Caco-2 (cell line): ENCODE data around the gene RTL10. TPM values are rescaled to one million over a fixed set of nuclear protein-coding genes. Genes with fewer than 3 reads are reported as not detected.

Experiments used
- BruUV-seq: library from RNA; stranded (reverse); fragments of 400-500 nt; replicated peaks from 2 replicates; lab custom pipeline; 2021; lab: Mats Ljungman, UMichigan
- CTCF ChIA-PET: fragments of 300-600 bp; sonication (Branson Sonifier 250); formaldehyde crosslinking; loops from one replicate; lab custom pipeline; 2022; ENCODE audit warnings: antibody characterized with exemption; lab: Charles Lee
- POLR2A ChIA-PET: fragments of 300-600 bp; sonication (Branson Sonifier 250); formaldehyde crosslinking; loops from one replicate; lab custom pipeline; 2022; ENCODE audit warnings: antibody characterized with exemption; lab: Charles Lee
- DNase-seq, 2 experiments: peaks; one replicate each; pipeline versions ENCODE4 v3.0.0 to v3.0.0-alpha.2; 2020 to 2022
- H3K27me3 ChIP-seq: replicated peaks from 2 replicates; pipeline ENCODE4 v1.6.0; 2011; ENCODE audit warnings: low read length; ENCODE audit not compliant: control insufficient read depth, insufficient read depth
- H3K36me3 ChIP-seq: 2 replicates; pipeline ENCODE4 v1.5.1; 2011; ENCODE audit warnings: low read length; ENCODE audit not compliant: control insufficient read depth, insufficient read depth
- H3K4me1 ChIP-seq: fragments of 250-450 bp; sonication (Bioruptor Pico); 2 replicates; pipeline ENCODE4 v1.5.1; 2020; ENCODE audit warnings: mild to moderate bottlenecking
- H3K4me3 ChIP-seq: 2 replicates; pipeline ENCODE4 v1.5.1; 2011; ENCODE audit warnings: low read depth, mild to moderate bottlenecking, control low read depth, low read length
- H3K9me3 ChIP-seq: fragments of 250-450 bp; sonication (Bioruptor Pico); 2 replicates; pipeline ENCODE4 v1.5.1; 2020; ENCODE audit warnings: mild to moderate bottlenecking, moderate library complexity
- H3K27ac Mint-ChIP-seq: one replicate; pipeline ENCODE4 v1.8.0; 2022; ENCODE audit warnings: mixed read lengths; ENCODE audit not compliant: unreplicated experiment
- H3K27me3 Mint-ChIP-seq: one replicate; pipeline ENCODE4 v1.8.0; 2022; ENCODE audit warnings: mixed read lengths; ENCODE audit not compliant: insufficient read depth, unreplicated experiment
- H3K36me3 Mint-ChIP-seq: one replicate; pipeline ENCODE4 v1.8.0; 2022; ENCODE audit warnings: mild to moderate bottlenecking, mixed read lengths; ENCODE audit not compliant: insufficient read depth, unreplicated experiment
- H3K4me1 Mint-ChIP-seq: one replicate; pipeline ENCODE4 v1.8.0; 2022; ENCODE audit warnings: low read depth, mixed read lengths; ENCODE audit not compliant: unreplicated experiment
- H3K4me3 Mint-ChIP-seq: one replicate; pipeline ENCODE4 v1.8.0; 2022; ENCODE audit warnings: mild to moderate bottlenecking, moderate library complexity, mixed read lengths; ENCODE audit not compliant: unreplicated experiment
- H3K9me3 Mint-ChIP-seq: one replicate; pipeline ENCODE4 v1.8.0; 2022; ENCODE audit warnings: mixed read lengths; ENCODE audit not compliant: unreplicated experiment
- CTCF ChIP-seq, 2 experiments: fragments of 200-600 bp in 1 of 2; IDR thresholded peaks; 1 replicate in 1 of 2; 2 replicates in 1 of 2; pipeline versions ENCODE4 v1.5.1 to v1.8.0; 2011 to 2022; ENCODE audit warnings: antibody characterized with exemption in 1 of 2, control low read depth in 1 of 2, inconsistent platforms in 1 of 2, low read depth in 1 of 2, low read length in 1 of 2, mild to moderate bottlenecking in 1 of 2, moderate library complexity in 1 of 2; ENCODE audit not compliant: insufficient read depth in 1 of 2, severe bottlenecking in 1 of 2, unreplicated experiment in 1 of 2
- intact Hi-C: fragments of 100-400 bp; cut with micrococcal nuclease; formaldehyde crosslinking; loops from one replicate; pipeline ENCODE4 v1.10.0; 2022; ENCODE audit not compliant: unreplicated experiment
- total RNA-seq: library from RNA; stranded (reverse); gene quantifications from 2 replicates; pipeline ENCODE4 v1.2.3, GENCODE V29; 2022

Gene RTL10
- total RNA-seq, 1 experiment from 2014 or later, result 27.5 TPM

DNA sequence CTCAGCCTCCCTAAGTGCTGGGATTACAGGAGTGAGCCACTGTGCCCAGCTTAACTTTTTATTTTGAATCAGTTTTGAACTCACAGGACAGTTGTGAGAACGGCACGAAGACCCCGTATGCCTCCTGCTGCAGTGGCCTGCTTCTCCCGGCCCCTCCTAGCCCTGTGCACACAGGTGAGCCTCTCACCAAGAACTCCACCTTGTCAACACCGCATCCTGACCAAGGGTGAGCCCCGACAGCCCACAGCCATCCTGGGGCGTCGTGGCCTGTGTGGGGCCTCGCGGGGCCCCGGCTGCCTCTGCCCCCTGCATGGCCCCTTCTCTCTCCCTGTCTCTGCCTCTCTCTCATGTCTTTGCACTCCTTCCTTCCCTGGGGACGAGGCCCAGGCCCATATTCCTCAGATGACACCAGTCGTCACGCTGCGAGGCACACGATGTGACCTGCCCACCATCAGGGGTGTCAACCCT lies 38.8 kb downstream of the RTL10 start:
- no peaks in the 10 kb centered on the region for H3K4me1 Mint-ChIP-seq
- Histone ChIP-seq H3K9me3 (no peaks in the 10 kb centered on the region), H3K36me3 (no peaks in the 10 kb centered on the region), H3K27me3 (no peaks in the 10 kb centered on the region), H3K4me1 (no peaks in the 10 kb centered on the region), H3K4me3 (no peak overlapping the region)
- ChIA-PET CTCF (no interaction called here), POLR2A (no interaction called here)
- intact Hi-C loops, result no loop called here
- peaks cover 5% of the 10 kb centered on the region for H3K36me3 Mint-ChIP-seq
- DNase-seq, result no peak
- no peak overlapping the region for H3K27ac Mint-ChIP-seq
- no TSS peak for BruUV-seq
- H3K9me3 Mint-ChIP-seq, result no peaks in the 10 kb centered on the region
- no peak for TF ChIP-seq CTCF (IDR thresholded peaks at IDR 0.05; ENCODE audit: insufficient read depth in 1 of 2, low read depth in 1 of 2, low read length in 1 of 2, severe bottlenecking in 1 of 2, unreplicated experiment in 1 of 2)
- H3K27me3 Mint-ChIP-seq, result no peaks in the 10 kb centered on the region
- no peak overlapping the region for H3K4me3 Mint-ChIP-seq

- Mint-ChIP-seq H3K27ac (no peak overlapping the region), H3K4me3 (no peak overlapping the region), H3K36me3 (peaks cover 5% of the 10 kb centered on the region), H3K27me3 (no peaks in the 10 kb centered on the region), H3K4me1 (no peaks in the 10 kb centered on the region), H3K9me3 (no peaks in the 10 kb centered on the region)
- H3K9me3 ChIP-seq, result no peaks in the 10 kb centered on the region
- BruUV-seq, result no TSS peak
- no peaks in the 10 kb centered on the region for H3K27me3 ChIP-seq
- CTCF ChIA-PET, result no interaction called here
- intact Hi-C loops, result no loop called here
- POLR2A ChIA-PET, result no interaction called here
- no peak overlapping the region for H3K4me3 ChIP-seq
- H3K4me1 ChIP-seq, result no peaks in the 10 kb centered on the region
- DNase-seq, result no peak
- H3K36me3 ChIP-seq, result no peaks in the 10 kb centered on the region
- no peak for TF ChIP-seq CTCF (IDR thresholded peaks at IDR 0.05; ENCODE audit: insufficient read depth in 1 of 2, low read depth in 1 of 2, low read length in 1 of 2, severe bottlenecking in 1 of 2, unreplicated experiment in 1 of 2)
Measured at GRCh38 chr22:19815093-19815822, 39.4 kb downstream of the RTL10 start.

GRCh38 chr22:19814428-19814827 lies 40.2 kb downstream of the RTL10 start:
- peaks cover 5% of the 10 kb centered on the region for H3K36me3 Mint-ChIP-seq
- intact Hi-C loops, result no loop called here
- H3K4me1 Mint-ChIP-seq, result no peaks in the 10 kb centered on the region
- BruUV-seq, result no TSS peak
- Histone ChIP-seq H3K27me3 (no peaks in the 10 kb centered on the region), H3K9me3 (no peaks in the 10 kb centered on the region), H3K36me3 (no peaks in the 10 kb centered on the region), H3K4me3 (no peak overlapping the region), H3K4me1 (no peaks in the 10 kb centered on the region)
- ChIA-PET CTCF (interaction anchor here (0.6 kb wide), 1 partner anchor 477 kb away, joined by 3 read pairs; no protein-coding TSS in a partner anchor), POLR2A (no interaction called here)
- DNase-seq, result no peak
- H3K27ac Mint-ChIP-seq, result no peak overlapping the region
- TF ChIP-seq CTCF (IDR thresholded peaks at IDR 0.05; ENCODE audit: insufficient read depth in 1 of 2, low read depth in 1 of 2, low read length in 1 of 2, severe bottlenecking in 1 of 2, unreplicated experiment in 1 of 2), result no peak
- no peaks in the 10 kb centered on the region for H3K27me3 Mint-ChIP-seq
- no peak overlapping the region for H3K4me3 Mint-ChIP-seq
- no peaks in the 10 kb centered on the region for H3K9me3 Mint-ChIP-seq
